ENCODE results near the gene SLC6A3. TPM values are rescaled to one million over a fixed set of nuclear protein-coding genes. Genes with fewer than 3 reads are reported as not detected.

SLC6A3 gene
- total RNA-seq (2014; rRNA removed; shearing (Covaris generic)), result 0.07 TPM in 2 replicates

- DNase-seq, result peak; percentile 98
- H3K4me3 ChIP-seq (ENCODE audit: insufficient read depth, low read depth, low read length), result peak within 1 kb of the TSS; percentile 53
- H3K36me3 ChIP-seq (replicated peaks; ENCODE audit: control insufficient read depth, insufficient read depth, low read length), result no peaks in the 10 kb centered on the region
- H3K27me3 ChIP-seq (ENCODE audit: control insufficient read depth, insufficient read depth, low read length), result peaks cover 63% of the 10 kb centered on the region
These were observed at the start of gene SLC6A3 for GRCh38 chr5:1445313-1445688. Gene SLC6A3 (minus strand): TSS chr5:1445440. CDS start chr5:1443197, 2,243 bp downstream.

GRCh38 chr5:1493941-1494340, 48.7 kb upstream of the SLC6A3 start:
- Histone ChIP-seq H3K27me3 (ENCODE audit: control insufficient read depth, insufficient read depth, low read length) (no peaks in the 10 kb centered on the region), H3K4me3 (ENCODE audit: insufficient read depth, low read depth, low read length) (no peak overlapping the region), H3K36me3 (replicated peaks; ENCODE audit: control insufficient read depth, insufficient read depth, low read length) (peaks cover 25% of the 10 kb centered on the region)
- DNase-seq, result no peak

GRCh38 chr5:1493413-1493812, 48.2 kb upstream of the SLC6A3 start:
- Histone ChIP-seq H3K36me3 (replicated peaks; ENCODE audit: control insufficient read depth, insufficient read depth, low read length) (peaks cover 29% of the 10 kb centered on the region), H3K4me3 (ENCODE audit: insufficient read depth, low read depth, low read length) (no peak overlapping the region), H3K27me3 (ENCODE audit: control insufficient read depth, insufficient read depth, low read length) (no peaks in the 10 kb centered on the region)
- no peak for DNase-seq

GRCh38 chr5:1492757-1493156, 47.5 kb upstream of the SLC6A3 start:
- H3K4me3 ChIP-seq (ENCODE audit: insufficient read depth, low read depth, low read length), result no peak overlapping the region
- H3K36me3 ChIP-seq (replicated peaks; ENCODE audit: control insufficient read depth, insufficient read depth, low read length), result peaks cover 32% of the 10 kb centered on the region
- H3K27me3 ChIP-seq (ENCODE audit: control insufficient read depth, insufficient read depth, low read length), result no peaks in the 10 kb centered on the region
- DNase-seq, result no peak

GRCh38 chr5:1490376-1490775, 45.1 kb upstream of the SLC6A3 start:
- Histone ChIP-seq H3K27me3 (ENCODE audit: control insufficient read depth, insufficient read depth, low read length) (no peaks in the 10 kb centered on the region), H3K36me3 (replicated peaks; ENCODE audit: control insufficient read depth, insufficient read depth, low read length) (peaks cover 42% of the 10 kb centered on the region), H3K4me3 (ENCODE audit: insufficient read depth, low read depth, low read length) (no peak overlapping the region)
- DNase-seq, result no peak

- H3K4me3 ChIP-seq (ENCODE audit: insufficient read depth, low read depth, low read length), result no peak overlapping the region
- no peak for DNase-seq
- peaks cover 44% of the 10 kb centered on the region for H3K36me3 ChIP-seq (replicated peaks; ENCODE audit: control insufficient read depth, insufficient read depth, low read length)
- H3K27me3 ChIP-seq (ENCODE audit: control insufficient read depth, insufficient read depth, low read length), result no peaks in the 10 kb centered on the region
These were observed 44.5 kb upstream of the SLC6A3 start for GRCh38 chr5:1489754-1490153.

GRCh38 chr5:1488882-1489680, 43.8 kb upstream of the SLC6A3 start:
- no peak for DNase-seq
- Histone ChIP-seq H3K36me3 (replicated peaks; ENCODE audit: control insufficient read depth, insufficient read depth, low read length) (peaks cover 42% of the 10 kb centered on the region), H3K27me3 (ENCODE audit: control insufficient read depth, insufficient read depth, low read length) (no peaks in the 10 kb centered on the region), H3K4me3 (ENCODE audit: insufficient read depth, low read depth, low read length) (no peak overlapping the region)

- Histone ChIP-seq H3K27me3 (ENCODE audit: control insufficient read depth, insufficient read depth, low read length) (no peaks in the 10 kb centered on the region), H3K4me3 (ENCODE audit: insufficient read depth, low read depth, low read length) (no peak overlapping the region), H3K36me3 (replicated peaks; ENCODE audit: control insufficient read depth, insufficient read depth, low read length) (peaks cover 41% of the 10 kb centered on the region)
- no peak for DNase-seq
These were observed 42.0 kb upstream of the SLC6A3 start for GRCh38 chr5:1487079-1487764.

GRCh38 chr5:1486271-1486670, 41.0 kb upstream of the SLC6A3 start:
- H3K36me3 ChIP-seq (replicated peaks; ENCODE audit: control insufficient read depth, insufficient read depth, low read length), result peaks cover 38% of the 10 kb centered on the region
- H3K4me3 ChIP-seq (ENCODE audit: insufficient read depth, low read depth, low read length), result no peak overlapping the region
- DNase-seq, result no peak
- no peaks in the 10 kb centered on the region for H3K27me3 ChIP-seq (ENCODE audit: control insufficient read depth, insufficient read depth, low read length)

- Histone ChIP-seq H3K4me3 (ENCODE audit: insufficient read depth, low read depth, low read length) (no peak overlapping the region), H3K36me3 (replicated peaks; ENCODE audit: control insufficient read depth, insufficient read depth, low read length) (peaks cover 35% of the 10 kb centered on the region), H3K27me3 (ENCODE audit: control insufficient read depth, insufficient read depth, low read length) (no peaks in the 10 kb centered on the region)
- no peak for DNase-seq
These were observed 40.4 kb upstream of the SLC6A3 start for GRCh38 chr5:1485579-1486118.

- H3K27me3 ChIP-seq (ENCODE audit: control insufficient read depth, insufficient read depth, low read length), result no peaks in the 10 kb centered on the region
- H3K36me3 ChIP-seq (replicated peaks; ENCODE audit: control insufficient read depth, insufficient read depth, low read length), result peaks cover 37% of the 10 kb centered on the region
- no peak for DNase-seq
These were observed 39.7 kb upstream of the SLC6A3 start for GRCh38 chr5:1484730-1485578.

GRCh38 chr5:1483856-1484729, 38.9 kb upstream of the SLC6A3 start:
- Histone ChIP-seq H3K4me3 (ENCODE audit: insufficient read depth, low read depth, low read length) (no peak overlapping the region), H3K27me3 (ENCODE audit: control insufficient read depth, insufficient read depth, low read length) (no peaks in the 10 kb centered on the region), H3K36me3 (replicated peaks; ENCODE audit: control insufficient read depth, insufficient read depth, low read length) (peaks cover 37% of the 10 kb centered on the region)
- DNase-seq, result no peak

More at GRCh38 chr5:1484730-1485578, 39.7 kb upstream of the SLC6A3 start:
- H3K4me3 ChIP-seq (ENCODE audit: insufficient read depth, low read depth, low read length), result no peak overlapping the region

- no peak overlapping the region for H3K4me3 ChIP-seq (ENCODE audit: insufficient read depth, low read depth, low read length)
- no peak for DNase-seq
- peaks cover 34% of the 10 kb centered on the region for H3K36me3 ChIP-seq (replicated peaks; ENCODE audit: control insufficient read depth, insufficient read depth, low read length)
- no peaks in the 10 kb centered on the region for H3K27me3 ChIP-seq (ENCODE audit: control insufficient read depth, insufficient read depth, low read length)
These were observed 37.8 kb upstream of the SLC6A3 start for GRCh38 chr5:1483064-1483463.

- Histone ChIP-seq H3K27me3 (ENCODE audit: control insufficient read depth, insufficient read depth, low read length) (no peaks in the 10 kb centered on the region), H3K4me3 (ENCODE audit: insufficient read depth, low read depth, low read length) (no peak overlapping the region), H3K36me3 (replicated peaks; ENCODE audit: control insufficient read depth, insufficient read depth, low read length) (peaks cover 34% of the 10 kb centered on the region)
- no peak for DNase-seq
These were observed 36.7 kb upstream of the SLC6A3 start for GRCh38 chr5:1481959-1482331.

All from H7 (cell line).